ENCODE measurements around the gene RAET1G. TPM values are rescaled to one million over a fixed set of nuclear protein-coding genes. Genes with fewer than 3 reads are reported as not detected.
A peak's percentile ranks its signal among the peaks of the same experiment; 100 is the strongest.

RAET1G gene
- total RNA-seq, 1 donor from 2014 or later, result 0.53 TPM

GRCh38 chr6:149942461-149942829 lies 19.5 kb upstream of the RAET1G start:
- TF ChIP-seq, protein P1, sequence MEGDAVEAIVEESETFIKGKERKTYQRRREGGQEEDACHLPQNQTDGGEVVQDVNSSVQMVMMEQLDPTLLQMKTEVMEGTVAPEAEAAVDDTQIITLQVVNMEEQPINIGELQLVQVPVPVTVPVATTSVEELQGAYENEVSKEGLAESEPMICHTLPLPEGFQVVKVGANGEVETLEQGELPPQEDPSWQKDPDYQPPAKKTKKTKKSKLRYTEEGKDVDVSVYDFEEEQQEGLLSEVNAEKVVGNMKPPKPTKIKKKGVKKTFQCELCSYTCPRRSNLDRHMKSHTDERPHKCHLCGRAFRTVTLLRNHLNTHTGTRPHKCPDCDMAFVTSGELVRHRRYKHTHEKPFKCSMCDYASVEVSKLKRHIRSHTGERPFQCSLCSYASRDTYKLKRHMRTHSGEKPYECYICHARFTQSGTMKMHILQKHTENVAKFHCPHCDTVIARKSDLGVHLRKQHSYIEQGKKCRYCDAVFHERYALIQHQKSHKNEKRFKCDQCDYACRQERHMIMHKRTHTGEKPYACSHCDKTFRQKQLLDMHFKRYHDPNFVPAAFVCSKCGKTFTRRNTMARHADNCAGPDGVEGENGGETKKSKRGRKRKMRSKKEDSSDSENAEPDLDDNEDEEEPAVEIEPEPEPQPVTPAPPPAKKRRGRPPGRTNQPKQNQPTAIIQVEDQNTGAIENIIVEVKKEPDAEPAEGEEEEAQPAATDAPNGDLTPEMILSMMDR (conservative IDR thresholded peaks at IDR 0.05), result no peak
- Mint-ChIP-seq H3K4me1 (ENCODE audit: unreplicated experiment) (peaks cover 9% of the 10 kb centered on the region), H3K27me3 (peaks cover 80% of the 10 kb centered on the region), H3K36me3 (peaks cover 3% of the 10 kb centered on the region), H3K27ac (no peak overlapping the region), H3K9me3 (no peaks in the 10 kb centered on the region), H3K4me3 (peak overlapping the region; percentile 95)
- DNase-seq (ENCODE audit: extremely low spot score, unreplicated experiment), result no peak

- Mint-ChIP-seq H3K27ac (peak within 1 kb of the TSS; percentile 86), H3K36me3 (peaks cover 3% of the 10 kb centered on the region), H3K4me1 (ENCODE audit: unreplicated experiment) (peaks cover 9% of the 10 kb centered on the region), H3K4me3 (peak within 1 kb of the TSS; percentile 95), H3K27me3 (peaks cover 86% of the 10 kb centered on the region), H3K9me3 (no peaks in the 10 kb centered on the region)
- no peak for DNase-seq (ENCODE audit: extremely low spot score, unreplicated experiment)
- TF ChIP-seq, protein P1 (conservative IDR thresholded peaks at IDR 0.05), result no peak
These were observed 18.9 kb upstream of the RAET1G start, which contains the start of gene ULBP2 for GRCh38 chr6:149941583-149942460. Gene ULBP2, plus strand, starts transcription at chr6:149942014. Its CDS starts 59 bp downstream, at chr6:149942073.

DNA sequence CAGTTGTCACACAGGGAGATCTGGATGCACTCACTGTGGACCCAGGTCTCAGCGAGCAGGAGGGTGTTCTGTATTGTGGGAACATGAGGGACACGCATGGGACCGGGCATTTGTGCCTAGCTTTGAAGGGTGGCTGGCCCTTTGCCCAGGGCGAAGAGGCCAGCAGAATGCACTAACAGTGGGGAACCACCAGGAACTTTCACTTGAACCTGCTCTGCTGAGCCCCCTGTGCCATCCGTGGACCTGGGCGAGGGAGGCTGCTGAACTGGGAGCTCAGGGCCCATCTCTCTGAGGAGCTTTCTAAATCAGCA lies 17.7 kb upstream of the RAET1G start:
- Mint-ChIP-seq H3K36me3 (peaks cover 3% of the 10 kb centered on the region), H3K27ac (no peak overlapping the region), H3K4me3 (peak overlapping the region; percentile 75), H3K27me3 (peaks cover 90% of the 10 kb centered on the region), H3K4me1 (ENCODE audit: unreplicated experiment) (peaks cover 9% of the 10 kb centered on the region), H3K9me3 (no peaks in the 10 kb centered on the region)
- TF ChIP-seq, protein P1 (conservative IDR thresholded peaks at IDR 0.05), result no peak
- DNase-seq (ENCODE audit: extremely low spot score, unreplicated experiment), result no peak

DNA sequence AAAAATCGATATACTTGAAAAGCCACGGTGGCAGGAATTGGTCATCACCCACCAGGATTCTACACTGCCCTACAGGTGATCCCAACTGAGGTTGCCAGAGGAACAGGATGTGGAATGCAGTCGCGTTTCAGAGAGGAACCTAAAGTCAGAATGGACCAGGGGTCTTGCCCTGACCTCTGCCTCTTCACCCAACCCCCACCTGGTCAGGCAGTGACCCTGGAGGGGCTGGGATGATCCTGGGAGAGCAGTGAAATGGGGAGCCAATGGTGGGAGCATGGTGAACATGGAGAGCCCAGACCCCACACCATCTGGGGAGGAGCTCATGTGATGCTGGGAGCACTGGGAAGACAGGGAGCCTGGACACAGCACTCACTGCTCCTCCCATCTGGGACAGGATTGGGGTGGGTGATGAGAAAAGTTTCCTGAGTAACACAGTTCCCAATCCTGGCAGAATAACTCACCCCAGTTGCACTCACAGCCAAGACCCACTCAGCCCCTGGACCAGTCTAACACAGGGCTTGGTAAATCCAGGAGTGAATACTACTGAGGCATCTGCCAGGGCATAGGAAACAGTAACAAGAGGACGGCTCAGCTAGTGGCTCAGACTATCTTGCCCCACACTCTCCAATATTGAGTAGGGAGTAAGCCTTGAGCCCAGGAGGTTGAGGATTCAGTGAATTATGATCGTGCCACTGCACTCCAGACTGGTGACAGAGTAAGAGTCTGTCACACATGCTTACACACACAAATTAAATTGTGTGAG lies 17.2 kb upstream of the RAET1G start:
- TF ChIP-seq, protein P1 (conservative IDR thresholded peaks at IDR 0.05), result no peak
- peaks cover 9% of the 10 kb centered on the region for H3K4me1 Mint-ChIP-seq (ENCODE audit: unreplicated experiment)
- no peaks in the 10 kb centered on the region for H3K9me3 Mint-ChIP-seq
- no peak for DNase-seq (ENCODE audit: extremely low spot score, unreplicated experiment)
- peaks cover 3% of the 10 kb centered on the region for H3K36me3 Mint-ChIP-seq
- H3K27ac Mint-ChIP-seq, result no peak overlapping the region
- peaks cover 91% of the 10 kb centered on the region for H3K27me3 Mint-ChIP-seq
- peak overlapping the region; percentile 82 for H3K4me3 Mint-ChIP-seq

DNA sequence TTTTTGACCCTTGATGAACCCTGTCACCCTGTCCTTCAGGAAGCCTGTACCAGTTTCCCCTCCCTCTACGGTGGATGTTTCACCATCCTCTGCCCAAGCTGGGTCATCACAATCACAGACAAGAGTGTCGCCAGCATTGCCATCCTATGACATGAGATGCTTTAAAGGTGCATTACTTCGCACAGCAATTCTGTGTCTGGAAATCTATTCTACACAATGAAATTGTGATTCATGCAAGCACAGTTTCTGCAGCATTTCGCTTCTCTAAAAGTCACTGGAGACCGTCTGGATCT lies 16.4 kb upstream of the RAET1G start:
- H3K4me3 Mint-ChIP-seq, result peak overlapping the region; percentile 82
- TF ChIP-seq, protein P1 (conservative IDR thresholded peaks at IDR 0.05), result no peak
- no peaks in the 10 kb centered on the region for H3K9me3 Mint-ChIP-seq
- peaks cover 9% of the 10 kb centered on the region for H3K4me1 Mint-ChIP-seq (ENCODE audit: unreplicated experiment)
- H3K36me3 Mint-ChIP-seq, result peaks cover 3% of the 10 kb centered on the region
- peak overlapping the region; percentile 60 for H3K27ac Mint-ChIP-seq
- DNase-seq (ENCODE audit: extremely low spot score, unreplicated experiment), result no peak
- peaks cover 98% of the 10 kb centered on the region for H3K27me3 Mint-ChIP-seq

All from type B pancreatic cell (in vitro differentiated cells).